Activated CD4-positive, alpha-beta T cell treated with anti-CD3 and anti-CD28 coated beads for 36 hours (primary cell): ENCODE data around the gene PIGQ. TPM values are rescaled to one million over a fixed set of nuclear protein-coding genes. Genes with fewer than 3 reads are reported as not detected.

Experiments
- ATAC-seq: fragments of 200-7000 bp; cut with Tn5 transposase; one replicate; pipeline ENCODE4 v1.10.0; 2021; ENCODE audit warnings: mild to moderate bottlenecking, moderate library complexity
- CTCF ChIA-PET: fragments of 350-600 bp; sonication (Branson Sonifier 250); formaldehyde crosslinking; loops from one replicate; lab custom pipeline; 2021; ENCODE audit warnings: antibody characterized with exemption; lab: Charles Lee
- POLR2A ChIA-PET: fragments of 350-600 bp; sonication (Branson Sonifier 250); formaldehyde crosslinking; loops from one replicate; lab custom pipeline; 2021; ENCODE audit warnings: antibody characterized with exemption, inconsistent platforms; lab: Charles Lee
- DNase-seq: peaks from one replicate; pipeline ENCODE4 v3.0.0-alpha.2; 2020
- H3K27ac Mint-ChIP-seq: one replicate; pipeline ENCODE4 v1.8.0; 2021; ENCODE audit warnings: mixed read lengths
- H3K27me3 Mint-ChIP-seq: one replicate; pipeline ENCODE4 v1.8.0; 2021; ENCODE audit warnings: mixed read lengths
- H3K36me3 Mint-ChIP-seq: one replicate; pipeline ENCODE4 v1.8.0; 2021; ENCODE audit warnings: low read depth, mixed read lengths
- H3K4me1 Mint-ChIP-seq: one replicate; pipeline ENCODE4 v1.8.0; 2021; ENCODE audit warnings: mixed read lengths
- H3K4me3 Mint-ChIP-seq: one replicate; pipeline ENCODE4 v1.8.0; 2021; ENCODE audit warnings: mild to moderate bottlenecking, moderate library complexity, mixed read lengths
- H3K9me3 Mint-ChIP-seq: one replicate; pipeline ENCODE4 v1.8.0; 2021; ENCODE audit warnings: low read depth, mixed read lengths
- intact Hi-C, 2 experiments: fragments of 100-400 bp; cut with DNase I in 1 of 2; cut with micrococcal nuclease in 1 of 2; formaldehyde crosslinking; loops; one replicate each; pipeline versions ENCODE4 v1.14.2 to v1.15.1; 2022 to 2024; cut with DNase I, micrococcal nuclease
- total RNA-seq, 2 experiments: library from RNA; stranded (reverse); gene quantifications; one replicate each; pipeline ENCODE4 v1.2.3, GENCODE V29; 2021

PIGQ gene
- total RNA-seq, 2 experiments from 2014 or later, result 24.2 to 24.7 TPM

DNA sequence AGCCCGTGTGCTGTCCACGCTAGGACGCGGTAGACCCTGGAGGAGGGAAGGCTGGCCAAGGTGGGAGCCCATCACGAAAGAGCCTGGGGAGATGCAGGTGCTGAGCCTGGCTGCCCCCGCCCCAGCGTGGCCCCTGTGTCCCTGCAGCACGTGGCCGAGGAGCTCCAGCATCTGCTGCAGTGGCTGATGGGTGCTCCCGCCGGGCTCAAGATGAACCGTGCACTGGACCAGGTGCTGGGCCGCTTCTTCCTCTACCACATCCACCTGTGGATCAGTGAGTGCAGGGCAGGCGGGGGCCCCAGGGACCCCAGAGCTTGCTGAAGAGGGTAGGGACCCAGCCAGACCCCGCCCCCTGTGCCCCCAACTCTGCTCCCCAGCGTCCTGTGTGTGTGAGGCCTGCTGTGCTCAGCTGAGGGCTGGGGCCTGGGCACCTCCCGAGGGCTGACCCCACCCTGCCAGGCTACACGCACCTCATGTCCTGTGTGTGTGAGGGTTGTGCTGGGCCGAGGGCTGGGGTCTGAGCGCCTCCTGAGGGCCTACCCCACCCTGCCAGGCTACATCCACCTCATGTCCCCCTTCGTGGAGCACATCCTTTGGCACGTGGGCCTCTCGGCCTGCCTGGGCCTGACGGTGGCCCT lies 8.6 kb downstream of the PIGQ start:
- H3K4me3 Mint-ChIP-seq, result no peak overlapping the region
- CTCF ChIA-PET, result no interaction called here
- H3K9me3 Mint-ChIP-seq, result no peaks in the 10 kb centered on the region
- H3K27ac Mint-ChIP-seq, result no peak overlapping the region
- H3K27me3 Mint-ChIP-seq, result no peaks in the 10 kb centered on the region
- DNase-seq, result no peak
- no peaks in the 10 kb centered on the region for H3K4me1 Mint-ChIP-seq
- intact Hi-C loops, result loop anchor here (2.0 kb wide), 2 partner anchors 32 to 90 kb away; partner anchors contain the start of gene RHOT2 (in 1 of the 2)
- POLR2A ChIA-PET, result no interaction called here
- no peak for ATAC-seq
- H3K36me3 Mint-ChIP-seq, result no peaks in the 10 kb centered on the region

GRCh38 chr16:578870-579405 lies 9.2 kb downstream of the PIGQ start:
- no peak overlapping the region for H3K4me3 Mint-ChIP-seq
- DNase-seq, result peak; percentile 85
- intact Hi-C loops, result loop anchor here (1.0 to 2.0 kb wide), 5 partner anchors 32 to 105 kb away; partner anchors contain the start of genes JMJD8 (in 1 of the 2) and RHOT2 (in 1 of the 2)
- H3K27ac Mint-ChIP-seq, result no peak overlapping the region
- H3K4me1 Mint-ChIP-seq, result no peaks in the 10 kb centered on the region
- CTCF ChIA-PET, result interaction anchor here (0.9 kb wide), 1 partner anchor 26 kb away, joined by 4 read pairs; no protein-coding TSS in a partner anchor
- POLR2A ChIA-PET, result no interaction called here
- H3K27me3 Mint-ChIP-seq, result no peaks in the 10 kb centered on the region
- H3K9me3 Mint-ChIP-seq, result no peaks in the 10 kb centered on the region
- H3K36me3 Mint-ChIP-seq, result no peaks in the 10 kb centered on the region
- ATAC-seq, result peak; percentile 94

DNA sequence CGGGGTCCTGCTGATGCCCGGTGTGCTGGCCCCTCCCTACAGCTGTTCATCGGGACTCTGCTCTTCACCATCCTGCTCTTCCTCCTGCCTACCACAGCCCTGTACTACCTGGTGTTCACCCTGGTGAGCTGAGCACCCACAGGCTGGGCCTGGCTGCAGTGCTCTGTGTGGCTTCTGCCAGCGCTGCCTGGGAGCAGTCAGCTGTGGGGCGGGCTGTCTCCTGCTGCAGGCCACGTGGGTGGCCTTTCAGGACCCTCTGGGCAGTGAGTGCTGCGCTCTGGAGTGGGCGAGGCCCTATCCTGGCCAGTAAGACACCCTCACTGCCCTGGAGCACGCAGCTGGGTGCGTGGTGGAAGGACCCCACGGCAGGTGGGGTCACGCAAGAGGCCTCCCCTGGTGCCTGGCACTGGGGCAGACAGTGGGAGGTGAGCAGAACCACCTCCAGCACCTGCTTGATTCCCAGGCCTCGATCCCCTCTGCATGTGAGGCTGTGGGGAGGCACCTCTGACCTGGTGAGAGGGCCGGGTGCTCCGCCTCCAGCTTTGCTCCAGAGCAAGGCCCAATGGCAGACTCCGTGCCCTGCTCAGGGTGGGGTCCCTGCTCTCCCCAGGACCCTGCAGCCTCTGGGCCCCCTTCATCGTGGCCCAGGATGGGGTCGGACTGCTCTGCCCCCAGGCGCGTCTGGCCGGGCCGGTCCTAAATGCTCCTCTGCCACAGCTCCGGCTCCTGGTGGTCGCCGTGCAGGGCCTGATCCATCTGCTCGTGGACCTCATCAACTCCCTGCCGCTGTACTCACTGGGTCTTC lies 10.6 kb downstream of the PIGQ start:
- Mint-ChIP-seq H3K4me1 (no peaks in the 10 kb centered on the region), H3K27me3 (no peaks in the 10 kb centered on the region), H3K4me3 (no peak overlapping the region), H3K9me3 (no peaks in the 10 kb centered on the region), H3K27ac (no peak overlapping the region), H3K36me3 (no peaks in the 10 kb centered on the region)
- DNase-seq (no peak), ATAC-seq (no peak)
- intact Hi-C loops, result no loop called here
- ChIA-PET CTCF (interaction anchor here (0.6 to 0.9 kb wide), 3 partner anchors 13 to 47 kb away, joined by 3 to 4 read pairs (median 3); no protein-coding TSS in a partner anchor), POLR2A (interaction anchor here (0.7 kb wide), 1 partner anchor 186 kb away, joined by 3 read pairs; no protein-coding TSS in a partner anchor)

DNA sequence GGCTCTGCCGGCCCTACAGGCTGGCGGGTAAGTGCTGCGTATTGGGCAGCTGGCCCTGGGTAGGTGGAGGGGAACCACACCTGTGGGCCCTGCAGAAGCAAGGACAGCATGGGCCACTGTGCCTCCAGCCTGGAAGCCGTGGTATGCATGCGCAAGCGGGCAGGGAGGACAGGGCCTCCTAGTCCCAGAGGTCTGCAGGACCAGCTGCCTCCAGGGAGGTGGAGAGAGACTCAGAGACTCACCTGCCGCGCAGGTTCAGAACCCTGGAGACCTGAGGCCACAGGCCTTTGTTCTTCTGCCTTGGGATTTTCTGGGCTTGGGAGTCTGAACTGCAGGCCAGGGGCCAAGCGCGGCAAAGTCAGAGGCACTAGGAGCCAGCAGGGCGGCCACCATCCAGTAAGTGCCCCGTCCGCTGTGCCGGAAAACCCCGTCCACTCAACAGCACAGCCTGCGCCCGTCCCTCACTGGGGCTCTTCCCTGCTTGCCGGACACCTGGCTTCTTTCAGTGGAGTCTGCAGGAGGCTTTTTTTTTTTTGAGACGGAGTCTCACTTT lies 11.3 kb downstream of the PIGQ start:
- ChIA-PET POLR2A (no interaction called here), CTCF (interaction anchor here (0.6 to 0.7 kb wide), 2 partner anchors 14 to 47 kb away, joined by 3 read pairs; no protein-coding TSS in a partner anchor)
- Mint-ChIP-seq H3K9me3 (no peaks in the 10 kb centered on the region), H3K27me3 (no peaks in the 10 kb centered on the region), H3K4me1 (no peaks in the 10 kb centered on the region), H3K27ac (no peak overlapping the region), H3K4me3 (no peak overlapping the region), H3K36me3 (no peaks in the 10 kb centered on the region)
- intact Hi-C loops, result no loop called here
- no peak for ATAC-seq
- no peak for DNase-seq

DNA sequence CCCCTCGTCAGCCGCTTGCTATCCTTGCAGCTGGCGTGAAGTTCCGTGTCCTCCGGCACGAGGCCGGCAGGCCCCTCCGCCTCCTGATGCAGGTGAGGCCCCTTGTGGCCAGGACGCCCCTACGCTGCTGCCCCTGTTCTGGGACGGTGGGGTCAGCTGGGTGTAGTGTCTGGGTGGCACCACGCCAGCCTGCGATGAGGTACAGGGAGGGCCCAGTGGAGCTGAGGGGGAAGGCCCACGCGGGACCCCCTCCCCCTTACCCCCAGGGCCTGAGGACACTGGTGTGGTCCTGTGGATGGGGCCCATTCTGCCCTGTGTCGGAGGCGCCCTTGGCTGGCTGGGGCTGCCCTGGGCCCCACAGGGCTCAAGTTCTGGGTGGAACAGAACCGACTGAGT lies 12.4 kb downstream of the PIGQ start:
- Mint-ChIP-seq H3K4me3 (no peak overlapping the region), H3K4me1 (peaks cover 2% of the 10 kb centered on the region), H3K36me3 (peaks cover 1% of the 10 kb centered on the region), H3K9me3 (no peaks in the 10 kb centered on the region), H3K27me3 (no peaks in the 10 kb centered on the region), H3K27ac (no peak overlapping the region)
- ATAC-seq (no peak), DNase-seq (no peak)
- intact Hi-C loops, result no loop called here
- ChIA-PET POLR2A (no interaction called here), CTCF (no interaction called here)

DNA sequence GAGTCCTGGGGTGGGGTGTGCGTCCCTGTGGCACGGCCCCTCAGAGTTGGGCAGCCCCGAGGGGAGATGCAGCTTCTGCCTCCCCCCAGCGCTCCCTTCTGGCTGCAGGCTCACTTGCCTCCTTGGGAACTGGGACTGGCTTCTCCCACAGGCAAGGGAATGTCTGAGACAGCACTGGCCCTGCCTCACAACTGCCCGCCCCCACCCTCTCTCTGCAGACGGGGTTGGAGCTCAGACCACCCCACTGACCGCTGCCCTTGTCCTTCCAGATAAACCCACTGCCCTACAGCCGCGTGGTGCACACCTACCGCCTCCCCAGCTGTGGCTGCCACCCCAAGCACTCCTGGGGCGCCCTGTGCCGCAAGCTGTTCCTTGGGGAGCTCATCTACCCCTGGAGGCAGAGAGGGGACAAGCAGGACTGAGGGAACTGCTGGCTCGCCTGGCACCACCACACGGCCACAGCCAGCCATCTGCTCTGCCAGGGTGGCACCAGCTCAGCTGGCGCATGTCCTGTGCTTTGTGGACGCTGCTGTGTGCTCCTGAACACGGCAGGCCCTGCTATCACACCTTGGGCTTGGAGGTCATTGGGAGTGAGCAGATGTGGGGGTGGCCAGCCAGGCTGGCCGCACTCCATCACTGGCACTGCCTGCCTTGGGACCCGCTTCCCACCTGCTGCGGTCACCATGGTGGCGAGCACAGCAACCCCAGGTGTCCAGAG lies 13.0 kb downstream of the PIGQ start:
- POLR2A ChIA-PET, result no interaction called here
- intact Hi-C loops, result no loop called here
- Mint-ChIP-seq H3K9me3 (no peaks in the 10 kb centered on the region), H3K4me3 (no peak overlapping the region), H3K4me1 (peaks cover 5% of the 10 kb centered on the region), H3K27me3 (no peaks in the 10 kb centered on the region), H3K27ac (no peak overlapping the region), H3K36me3 (peaks cover 4% of the 10 kb centered on the region)
- DNase-seq (no peak), ATAC-seq (no peak)
- CTCF ChIA-PET, result no interaction called here

DNA sequence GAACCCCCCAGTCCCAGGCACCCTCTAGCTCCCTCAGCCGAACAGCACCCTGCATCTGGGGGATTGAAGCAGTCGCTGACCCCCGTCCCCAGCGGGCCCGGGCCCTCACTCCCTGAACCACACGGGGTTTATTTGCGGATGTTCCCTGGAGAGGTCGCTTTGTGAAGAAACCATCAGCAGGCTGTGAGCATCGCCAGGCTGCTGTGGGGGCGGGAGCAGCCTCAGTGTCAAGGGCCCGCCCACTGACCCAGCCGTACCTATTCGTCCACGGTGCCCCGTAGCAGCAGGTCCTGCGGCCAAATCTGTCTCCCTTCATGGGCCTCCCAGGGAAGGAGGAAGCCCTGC lies 13.7 kb downstream of the PIGQ start:
- ChIA-PET CTCF (no interaction called here), POLR2A (no interaction called here)
- peaks cover 5% of the 10 kb centered on the region for H3K4me1 Mint-ChIP-seq
- H3K27me3 Mint-ChIP-seq, result no peaks in the 10 kb centered on the region
- no peak for DNase-seq
- intact Hi-C loops, result no loop called here
- H3K36me3 Mint-ChIP-seq, result peaks cover 11% of the 10 kb centered on the region
- no peaks in the 10 kb centered on the region for H3K9me3 Mint-ChIP-seq
- no peak overlapping the region for H3K4me3 Mint-ChIP-seq
- ATAC-seq, result no peak
- no peak overlapping the region for H3K27ac Mint-ChIP-seq

GRCh38 chr16:583815-584591 lies 14.2 kb downstream of the PIGQ start:
- Mint-ChIP-seq H3K36me3 (peaks cover 13% of the 10 kb centered on the region), H3K4me3 (no peak overlapping the region), H3K27ac (no peak overlapping the region), H3K9me3 (no peaks in the 10 kb centered on the region), H3K4me1 (peaks cover 5% of the 10 kb centered on the region), H3K27me3 (no peaks in the 10 kb centered on the region)
- intact Hi-C loops, result no loop called here
- ChIA-PET POLR2A (no interaction called here), CTCF (no interaction called here)
- ATAC-seq (no peak), DNase-seq (no peak)

DNA sequence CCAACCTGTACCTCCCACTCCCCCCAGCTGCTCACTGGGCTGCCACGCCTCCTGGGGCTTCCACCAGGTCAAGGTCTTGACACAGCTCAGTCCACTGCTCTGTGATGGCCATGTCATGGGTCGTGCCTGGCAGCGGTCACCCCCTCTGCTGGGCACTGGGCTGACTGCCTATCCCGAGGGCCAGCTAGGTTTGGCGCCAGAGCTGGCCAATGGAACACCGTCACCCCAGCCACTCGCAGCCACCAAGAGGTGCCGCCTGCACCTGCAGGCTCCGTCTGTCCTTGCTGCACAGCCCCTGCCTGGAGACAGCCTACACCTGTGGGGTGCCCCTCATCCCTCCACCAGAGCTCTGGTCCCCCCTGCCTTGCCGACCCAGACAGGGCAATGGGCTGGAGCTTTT lies 15.6 kb downstream of the PIGQ start:
- intact Hi-C loops, result loop anchor here in 1 of 2 experiments (5.0 kb wide), 4 partner anchors 203 to 1952 kb away; partner anchors contain the start of genes CRAMP1, IFT140, PDPK1 and PGAP6
- H3K4me3 Mint-ChIP-seq, result no peak overlapping the region

GRCh38 chr16:586047-586644 lies 16.4 kb downstream of the PIGQ start:
- no peak overlapping the region for H3K27ac Mint-ChIP-seq
- DNase-seq, result no peak
- ATAC-seq, result no peak
- intact Hi-C loops, result loop anchor here in 1 of 2 experiments (5.0 kb wide), 4 partner anchors 204 to 1951 kb away; partner anchors contain the start of genes CRAMP1, IFT140, PDPK1 and PGAP6
- peaks cover 13% of the 10 kb centered on the region for H3K36me3 Mint-ChIP-seq
- H3K4me1 Mint-ChIP-seq, result peaks cover 12% of the 10 kb centered on the region
- H3K9me3 Mint-ChIP-seq, result no peaks in the 10 kb centered on the region
- no peaks in the 10 kb centered on the region for H3K27me3 Mint-ChIP-seq
- no peak overlapping the region for H3K4me3 Mint-ChIP-seq
- ChIA-PET POLR2A (no interaction called here), CTCF (no interaction called here)

More for the DNA sequence above, 15.6 kb downstream of the PIGQ start:
- POLR2A ChIA-PET, result no interaction called here
- H3K9me3 Mint-ChIP-seq, result no peaks in the 10 kb centered on the region
- no peak overlapping the region for H3K27ac Mint-ChIP-seq
- no peak for ATAC-seq
- CTCF ChIA-PET, result interaction anchor here (0.9 kb wide), 1 partner anchor 89 kb away, joined by 3 read pairs; no protein-coding TSS in a partner anchor
- peaks cover 13% of the 10 kb centered on the region for H3K36me3 Mint-ChIP-seq
- H3K27me3 Mint-ChIP-seq, result no peaks in the 10 kb centered on the region
- no peak for DNase-seq
- peaks cover 5% of the 10 kb centered on the region for H3K4me1 Mint-ChIP-seq
